Thyroid gland (tissue), 4 donors: Measurements from ENCODE around the gene SUMO4. TPM values are rescaled to one million over a fixed set of nuclear protein-coding genes. Genes with fewer than 3 reads are reported as not detected.

ENCODE experiments used
- DNase-seq, 2 donors: peaks; one replicate each; pipeline ENCODE4 v3.0.0-alpha.2; 2019
- H3K27ac ChIP-seq, 3 donors: fragments of 200-600 bp; sonication (generic); 1 replicate in 2 of 3; 2 replicates in 1 of 3; pipeline ENCODE4 v1.5.1; 2016 to 2019; ENCODE audit warnings: mild to moderate bottlenecking in 1 of 3, moderate library complexity in 1 of 3
- H3K27me3 ChIP-seq: fragments of 200-600 bp; sonication (generic); one replicate; pipeline ENCODE4 v1.5.1; 2019
- H3K36me3 ChIP-seq, 2 donors: fragments of 200-600 bp; sonication (generic); one replicate each; pipeline ENCODE4 v1.5.1; 2016 to 2019
- H3K4me1 ChIP-seq, 2 donors: fragments of 200-600 bp; sonication (generic); one replicate each; pipeline ENCODE4 v1.5.1; 2017 to 2019
- H3K4me3 ChIP-seq, 3 donors: fragments of 200-600 bp; sonication (generic); replicated peaks in 1 of 3; 1 replicate in 2 of 3; 2 replicates in 1 of 3; pipeline ENCODE4 v1.5.1; 2016; ENCODE audit warnings: mild to moderate bottlenecking in 1 of 3
- H3K9me3 ChIP-seq: fragments of 200-600 bp; sonication (generic); one replicate; pipeline ENCODE4 v1.5.1; 2017
- POLR2A ChIP-seq, 2 donors: fragments of 450-650 bp; IDR thresholded peaks; one replicate each; pipeline ENCODE4 v1.6.1; 2017; ENCODE audit warnings: antibody characterized with exemption in 2 of 2, mild to moderate bottlenecking in 2 of 2, moderate library complexity in 1 of 2
- WGBS, 2 donors: methylation state at CpG; one replicate each; pipeline ENCODE4 v1.1.5; 2017; 5-methylcytosine and 5-hydroxymethylcytosine counted together
- intact Hi-C: fragments of 100-400 bp; cut with DNase I; formaldehyde crosslinking; loops from one replicate; pipeline ENCODE4 v1.15.1; 2023
- total RNA-seq, 4 donors: library from RNA; depleted of rRNA; stranded (reverse); fragments of >200 nt; gene quantifications; one replicate each; pipeline ENCODE4 v1.2.3, GENCODE V29; 2016
- TF ChIP-seq, protein P1 (sequence below), 6 experiments: fragments of 200-600 bp in 3 of 6; fragments of 450-650 bp in 3 of 6; sonication (generic) in 3 of 6; IDR thresholded peaks; one replicate each; pipeline ENCODE4 v1.5.1; 2016 to 2019; ENCODE audit warnings: antibody characterized with exemption in 6 of 6, mild to moderate bottlenecking in 2 of 6, inconsistent platforms in 1 of 6, moderate library complexity in 1 of 6

The SUMO4 gene
- total RNA-seq, 4 donors from 2014 or later, result 3.6 to 9.9 (median 4.7) TPM

DNA sequence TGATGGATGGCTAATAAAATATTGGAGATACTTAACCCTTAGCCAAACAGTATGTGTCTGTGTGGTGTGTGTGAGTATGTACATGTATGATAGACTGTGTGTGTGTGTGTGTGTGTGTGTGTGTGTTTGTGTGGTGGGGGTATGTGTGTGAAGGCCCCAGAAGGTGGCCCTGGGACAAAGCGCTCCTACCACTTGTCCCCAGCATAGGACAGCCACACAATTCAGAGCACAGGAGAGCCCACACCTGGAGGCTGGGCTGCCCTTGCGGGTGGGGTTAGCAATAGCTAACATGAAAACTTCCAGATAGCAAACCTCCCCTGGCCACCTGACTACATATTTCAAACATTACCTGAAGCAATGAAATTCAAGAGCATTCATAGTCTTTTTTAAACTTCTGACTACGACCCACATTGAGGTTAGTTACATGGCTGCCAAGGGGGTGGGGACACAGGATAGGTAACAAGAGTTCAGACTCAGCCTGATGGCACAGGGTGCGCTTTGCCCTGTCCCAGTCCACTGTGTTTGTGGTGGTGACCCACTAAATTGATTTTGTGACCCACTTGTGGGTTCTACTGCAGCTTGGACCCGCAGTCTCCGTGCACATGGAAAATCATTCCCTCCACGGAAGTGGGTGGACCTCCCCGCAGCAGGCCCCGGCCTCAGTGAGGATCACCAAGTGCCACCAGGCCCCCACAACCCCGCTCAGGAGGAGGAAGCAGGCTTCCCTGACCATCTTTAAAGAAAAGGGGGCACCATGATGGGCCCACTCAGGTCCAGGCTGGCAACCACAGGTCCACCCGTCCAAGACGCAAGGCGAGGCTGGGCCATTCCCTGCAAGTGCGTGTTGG is 50.0 kb downstream of the SUMO4 start:
- TF ChIP-seq POLR2A (IDR thresholded peaks at IDR 0.05), result no peak
- TF ChIP-seq, protein P1, sequence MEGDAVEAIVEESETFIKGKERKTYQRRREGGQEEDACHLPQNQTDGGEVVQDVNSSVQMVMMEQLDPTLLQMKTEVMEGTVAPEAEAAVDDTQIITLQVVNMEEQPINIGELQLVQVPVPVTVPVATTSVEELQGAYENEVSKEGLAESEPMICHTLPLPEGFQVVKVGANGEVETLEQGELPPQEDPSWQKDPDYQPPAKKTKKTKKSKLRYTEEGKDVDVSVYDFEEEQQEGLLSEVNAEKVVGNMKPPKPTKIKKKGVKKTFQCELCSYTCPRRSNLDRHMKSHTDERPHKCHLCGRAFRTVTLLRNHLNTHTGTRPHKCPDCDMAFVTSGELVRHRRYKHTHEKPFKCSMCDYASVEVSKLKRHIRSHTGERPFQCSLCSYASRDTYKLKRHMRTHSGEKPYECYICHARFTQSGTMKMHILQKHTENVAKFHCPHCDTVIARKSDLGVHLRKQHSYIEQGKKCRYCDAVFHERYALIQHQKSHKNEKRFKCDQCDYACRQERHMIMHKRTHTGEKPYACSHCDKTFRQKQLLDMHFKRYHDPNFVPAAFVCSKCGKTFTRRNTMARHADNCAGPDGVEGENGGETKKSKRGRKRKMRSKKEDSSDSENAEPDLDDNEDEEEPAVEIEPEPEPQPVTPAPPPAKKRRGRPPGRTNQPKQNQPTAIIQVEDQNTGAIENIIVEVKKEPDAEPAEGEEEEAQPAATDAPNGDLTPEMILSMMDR (IDR thresholded peaks at IDR 0.05), result no peak
- Histone ChIP-seq H3K27me3 (no peaks in the 10 kb centered on the region), H3K27ac (peak overlapping the region in 1 of 3 donors; percentile 95), H3K36me3 (no peaks in the 10 kb centered on the region), H3K4me3 (peak overlapping the region in 1 of 3 donors; percentile 43), H3K4me1 (peaks cover 33 to 47% of the 10 kb centered on the region in 2 donors), H3K9me3 (no peaks in the 10 kb centered on the region)
- no peak for DNase-seq
- WGBS, 2 donors, result 92 to 99% methylated on average over 8 to 10 of the region's 14 CpGs
- intact Hi-C loops, result no loop called here

Other genes with a start within 250 kb of the SUMO4 start
- 10 to 100 TPM; 58.5 to 74.3 (median 64.7) TPM for gene TAB2, start 82.5 kb upstream of the SUMO4 start, total RNA-seq
- 1 to 10 TPM in 2 of 4 donors, under 1 TPM in 2; 0.78 to 1.4 (median 0.99) TPM for gene ZC3H12D, start 84.8 kb downstream of the SUMO4 start, total RNA-seq
- 10 to 100 TPM; 42.4 to 57.2 (median 48.4) TPM for gene PPIL4, start 145.8 kb downstream of the SUMO4 start, total RNA-seq
- 100 to 1,000 TPM in 1 of 4 donors, 10 to 100 TPM in 3; 77.3 to 101 (median 86.8) TPM for gene GINM1, start 166.1 kb downstream of the SUMO4 start, total RNA-seq
- gene KATNA1, start 248.5 kb downstream of the SUMO4 start, total RNA-seq, result 10 to 100 TPM; 17.8 to 21.6 (median 18.4) TPM